Choroid plexus epithelial cell (primary cell): ENCODE measurements around the gene ZNF444.
A peak's percentile ranks its signal among the peaks of the same experiment; 100 is the strongest.
"Not testable (repeated sequence)": the region's sequence is repeated elsewhere in the genome, so short reads cannot be mapped to it uniquely, and the experiment has no call there.

ENCODE experiments used
- DNase-seq: peaks from one replicate; pipeline ENCODE4 v3.0.0-alpha.2; 2010; ENCODE audit warnings: low read depth
- H3K4me3 ChIP-seq: 2 replicates; pipeline ENCODE4 v1.5.1; 2011; ENCODE audit warnings: low read depth, mild to moderate bottlenecking, control low read depth, low read length, moderate library complexity
- CTCF ChIP-seq: conservative IDR thresholded peaks from 2 replicates; pipeline ENCODE4 v1.5.1; 2011; ENCODE audit warnings: low read depth, mild to moderate bottlenecking, control low read depth, inconsistent platforms, low read length, moderate library complexity

The ZNF444 gene

DNA sequence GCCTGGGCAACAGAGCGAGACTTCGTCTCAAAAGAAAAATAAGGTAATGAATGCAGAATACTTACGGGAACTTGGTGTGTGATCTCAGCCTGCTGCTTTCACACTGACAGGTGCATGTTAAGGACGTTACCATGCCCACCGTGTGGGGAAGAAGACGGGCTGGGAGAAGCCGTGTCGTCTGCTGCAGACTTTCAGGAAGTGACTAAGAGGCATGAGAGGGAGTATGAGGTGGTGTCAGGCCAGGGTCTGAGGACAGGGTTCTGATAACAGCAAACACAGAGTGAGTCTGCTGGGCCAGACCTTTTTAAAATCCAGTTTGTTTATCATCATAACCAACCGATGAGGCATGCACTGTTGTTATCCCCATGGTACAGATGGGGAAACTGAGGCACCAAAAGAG lies 21.2 kb downstream of the ZNF444 start:
- TF ChIP-seq CTCF, result no peak
- H3K4me3 ChIP-seq, result no peak overlapping the region
- peak; percentile 43 for DNase-seq

DNA sequence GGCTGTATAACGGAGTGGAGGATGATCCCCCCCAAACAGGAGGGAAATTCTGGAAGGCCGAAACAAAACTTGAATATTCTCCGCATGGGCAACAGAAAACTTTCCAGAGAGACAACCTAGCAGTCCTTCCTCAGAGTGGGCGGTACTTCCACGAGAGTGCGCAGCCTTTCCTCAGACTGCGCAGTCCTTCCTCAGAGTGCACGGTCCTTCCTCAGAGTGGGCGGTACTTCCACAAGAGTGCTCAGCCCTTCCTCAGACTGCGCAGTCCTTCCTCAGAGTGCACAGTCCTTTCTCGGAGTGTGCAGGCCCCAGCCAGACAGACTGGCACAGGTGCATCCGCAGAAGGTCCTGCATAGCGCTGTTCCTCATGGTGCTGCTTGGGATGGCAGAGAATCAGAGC lies 22.0 kb downstream of the ZNF444 start:
- no peak for DNase-seq
- no peak overlapping the region for H3K4me3 ChIP-seq
- no peak for TF ChIP-seq CTCF

DNA sequence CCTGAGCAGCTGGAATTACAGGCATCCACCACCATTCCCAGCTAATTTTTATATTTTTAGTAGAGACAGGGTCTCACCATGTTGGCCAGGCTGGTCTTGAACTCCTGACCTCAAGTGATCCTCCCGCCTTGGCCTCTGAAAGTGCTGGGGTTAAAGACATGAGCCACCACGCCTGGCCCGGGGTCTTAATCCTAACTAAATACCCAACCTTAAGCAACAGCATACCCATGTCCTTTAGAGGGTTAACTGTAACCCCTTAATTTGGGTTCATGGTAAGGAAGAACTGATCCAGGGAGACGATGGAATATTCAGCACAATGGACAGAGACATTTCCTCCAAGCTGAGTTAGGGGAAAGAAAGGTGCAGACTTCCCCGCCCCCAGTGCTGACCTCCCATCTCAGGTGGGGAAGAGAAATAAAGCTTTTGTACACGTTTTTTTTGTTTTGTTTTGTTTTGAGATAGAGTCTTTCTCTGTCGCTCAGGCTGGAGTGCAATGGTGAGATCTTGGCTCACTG lies 26.0 kb downstream of the ZNF444 start:
- peak; percentile 21 for DNase-seq
- no peak for TF ChIP-seq CTCF
- no peak overlapping the region for H3K4me3 ChIP-seq

DNA sequence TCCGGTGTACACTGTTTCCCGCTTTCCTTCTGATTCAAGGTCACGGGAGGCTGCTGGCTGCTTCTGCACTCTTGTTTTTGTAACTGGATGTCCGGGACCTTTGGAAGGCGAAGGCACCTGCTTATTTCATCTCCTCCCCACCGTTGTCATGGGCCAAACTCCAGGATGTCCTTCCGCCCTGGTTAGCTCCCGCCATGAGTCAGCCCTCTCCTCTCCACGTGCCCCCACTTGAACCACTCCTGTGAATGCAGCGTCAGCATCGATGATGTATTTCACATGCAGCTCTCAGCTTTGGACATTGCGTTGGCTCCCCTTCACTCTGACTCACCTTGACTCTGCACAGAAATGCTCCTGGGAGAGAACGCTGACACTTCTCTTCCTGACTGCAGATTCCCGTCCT lies 29.2 kb downstream of the ZNF444 start:
- DNase-seq, result peak; percentile 25
- TF ChIP-seq CTCF, result no peak
- no peak overlapping the region for H3K4me3 ChIP-seq

DNA sequence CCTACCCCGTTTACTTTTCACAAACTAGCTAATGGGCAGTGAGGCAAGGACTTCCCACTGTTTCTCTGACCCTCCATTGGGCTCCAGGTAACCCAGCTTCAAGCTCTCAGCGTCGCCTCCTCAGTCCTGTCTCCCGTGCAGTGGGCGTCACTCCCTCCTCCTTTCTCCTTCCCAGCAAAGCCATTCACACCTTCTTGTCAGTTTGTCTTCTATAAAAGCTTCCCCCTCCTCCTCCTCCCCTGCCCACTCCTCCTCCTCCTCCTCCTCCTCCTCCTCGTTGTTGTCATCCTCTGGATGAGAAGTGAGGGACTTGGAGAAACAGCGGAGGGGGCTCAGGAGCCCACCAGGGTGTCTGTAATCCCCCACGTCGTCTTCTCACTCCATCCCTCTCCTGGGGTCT lies 33.0 kb downstream of the ZNF444 start:
- DNase-seq, result no peak
- H3K4me3 ChIP-seq, result no peak overlapping the region
- TF ChIP-seq CTCF, result no peak

GRCh38 chr19:56174550-56174949 lies 33.5 kb downstream of the ZNF444 start:
- no peak for TF ChIP-seq CTCF
- DNase-seq, result no peak
- no peak overlapping the region for H3K4me3 ChIP-seq

DNA sequence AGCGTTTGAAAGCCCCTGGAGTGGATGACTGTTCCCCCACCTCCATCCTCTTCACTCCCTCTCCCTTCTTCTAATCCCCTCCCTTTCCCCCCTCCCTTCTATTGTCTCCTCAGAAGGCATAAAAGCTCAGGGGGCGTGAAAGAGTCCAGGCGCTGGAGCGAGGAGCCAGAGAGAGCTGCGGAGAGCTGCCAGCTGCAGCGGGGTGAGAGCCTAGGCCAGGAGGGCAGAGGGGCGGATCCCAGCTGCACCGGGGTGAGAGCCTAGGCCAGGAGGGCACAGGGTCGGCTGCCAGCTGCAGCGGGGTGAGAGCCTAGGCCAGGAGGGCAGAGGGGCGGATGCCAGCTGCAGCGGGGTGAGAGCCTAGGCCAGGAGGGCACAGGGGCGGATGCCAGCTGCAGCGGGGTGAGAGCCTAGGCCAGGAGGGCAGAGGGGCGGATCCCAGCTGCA lies 34.8 kb downstream of the ZNF444 start, which contains the start of gene GALP:
Gene GALP, plus strand, starts transcription at position 148 of the 447 bp plus-strand sequence. CDS start 1,101 bp downstream, outside the sequence.
- not testable (repeated sequence) for DNase-seq

DNA sequence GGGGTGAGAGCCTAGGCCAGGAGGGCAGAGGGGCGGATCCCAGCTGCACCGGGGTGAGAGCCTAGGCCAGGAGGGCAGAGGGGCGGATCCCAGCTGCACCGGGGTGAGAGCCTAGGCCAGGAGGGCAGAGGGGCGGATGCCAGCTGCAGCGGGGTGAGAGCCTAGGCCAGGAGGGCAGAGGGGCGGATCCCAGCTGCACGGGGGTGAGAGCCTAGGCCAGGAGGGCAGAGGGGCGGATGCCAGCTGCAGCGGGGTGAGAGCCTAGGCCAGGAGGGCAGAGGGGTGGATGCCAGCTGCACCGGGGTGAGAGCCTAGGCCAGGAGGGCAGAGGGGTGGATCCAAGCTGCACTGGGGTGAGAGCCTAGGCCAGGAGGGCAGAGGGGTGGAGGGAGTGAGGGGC lies 35.2 kb downstream of the ZNF444 start:
- H3K4me3 ChIP-seq, DNase-seq: not testable (repeated sequence)

More for the DNA sequence above, 34.8 kb downstream of the ZNF444 start, which contains the start of gene GALP:
- not testable (repeated sequence) for H3K4me3 ChIP-seq
